GM23338 (cell line): Measurements from ENCODE around the gene MEF2D. TPM values are rescaled to one million over a fixed set of nuclear protein-coding genes. Genes with fewer than 3 reads are reported as not detected.

Source experiments
- ATAC-seq: fragments of 200-7000 bp; cut with Tn5 transposase; 3 replicates; pipeline ENCODE4 v1.9.1; 2020
- DNase-seq: peaks from one replicate; pipeline ENCODE4 v3.0.0-alpha.2; 2015; ENCODE audit warnings: low spot score
- H2AFZ ChIP-seq: fragments of 200-600 bp; sonication (generic); 2 replicates; pipeline ENCODE4 v1.8.0; 2016; ENCODE audit warnings: antibody characterized with exemption, mild to moderate bottlenecking, moderate library complexity
- H3F3A ChIP-seq: fragments of 200-600 bp; sonication (generic); replicated peaks from 2 replicates; pipeline ENCODE4 v1.8.0; 2017; ENCODE audit warnings: antibody characterized with exemption, mixed run types, low read depth
- H3K27ac ChIP-seq: fragments of 200-600 bp; sonication (generic); 2 replicates; pipeline ENCODE4 v1.6.1; 2016; ENCODE audit warnings: low read depth
- H3K27me3 ChIP-seq: fragments of 200-600 bp; sonication (generic); 2 replicates; pipeline ENCODE4 v1.8.0; 2016; ENCODE audit warnings: mild to moderate bottlenecking, mixed run types, moderate library complexity; ENCODE audit not compliant: insufficient read depth
- H3K36me3 ChIP-seq: fragments of 200-600 bp; sonication (generic); 2 replicates; pipeline ENCODE4 v1.8.0; 2016; ENCODE audit warnings: mild to moderate bottlenecking; ENCODE audit not compliant: insufficient read depth
- H3K4me1 ChIP-seq: fragments of 200-600 bp; sonication (generic); 2 replicates; pipeline ENCODE4 v1.8.0; 2016; ENCODE audit warnings: mild to moderate bottlenecking, moderate library complexity; ENCODE audit not compliant: insufficient read depth
- H3K4me2 ChIP-seq: fragments of 200-600 bp; sonication (generic); 2 replicates; pipeline ENCODE4 v1.7.1; 2017; ENCODE audit warnings: mixed run types
- H3K4me3 ChIP-seq: fragments of 200-600 bp; sonication (generic); 2 replicates; pipeline ENCODE4 v1.6.1; 2016; ENCODE audit warnings: mixed run types
- H3K79me2 ChIP-seq: fragments of 200-600 bp; sonication (generic); replicated peaks from 2 replicates; pipeline ENCODE4 v1.8.0; 2017; ENCODE audit warnings: mild to moderate bottlenecking; ENCODE audit not compliant: insufficient read depth
- H3K9me2 ChIP-seq: fragments of 200-600 bp; sonication (generic); 2 replicates; pipeline ENCODE4 v1.8.0; 2017; ENCODE audit not compliant: insufficient read depth
- H4K20me1 ChIP-seq: fragments of 200-600 bp; sonication (generic); replicated peaks from 2 replicates; pipeline ENCODE4 v1.8.0; 2017; ENCODE audit warnings: mild to moderate bottlenecking; ENCODE audit not compliant: insufficient read depth
- H3K27ac Mint-ChIP-seq: 2 replicates; pipeline ENCODE4 v1.8.0; 2020; ENCODE audit warnings: inconsistent platforms, mild to moderate bottlenecking, moderate library complexity, mixed read lengths
- H3K27me3 Mint-ChIP-seq: 3 replicates; pipeline ENCODE4 v1.8.0; 2022; ENCODE audit warnings: low read depth, mild to moderate bottlenecking, moderate library complexity, mixed read lengths, inconsistent platforms; ENCODE audit not compliant: insufficient read depth, poor library complexity
- H3K36me3 Mint-ChIP-seq: 3 replicates; pipeline ENCODE4 v1.8.0; 2021; ENCODE audit warnings: low read depth, mild to moderate bottlenecking, inconsistent platforms, moderate library complexity, mixed read lengths
- H3K4me1 Mint-ChIP-seq: 3 replicates; pipeline ENCODE4 v1.8.0; 2020; ENCODE audit warnings: mild to moderate bottlenecking, inconsistent platforms, mixed read lengths
- H3K4me3 Mint-ChIP-seq: 3 replicates; pipeline ENCODE4 v1.8.0; 2021; ENCODE audit warnings: moderate library complexity, mild to moderate bottlenecking, inconsistent platforms, mixed read lengths
- H3K9me3 Mint-ChIP-seq: 3 replicates; pipeline ENCODE4 v1.8.0; 2020; ENCODE audit warnings: moderate library complexity, mild to moderate bottlenecking, inconsistent platforms, mixed read lengths
- CREB1 ChIP-seq: fragments of 250-450 bp; sonication (Bioruptor Pico); IDR thresholded peaks from 2 replicates; pipeline ENCODE4 v1.5.0; 2020; ENCODE audit warnings: low read depth, mild to moderate bottlenecking, moderate library complexity
- EZH2 ChIP-seq: fragments of 200-600 bp; sonication (generic); IDR thresholded peaks from one replicate; pipeline ENCODE4 v1.8.0; 2017; ENCODE audit warnings: antibody characterized with exemption, mild to moderate bottlenecking, low read depth; ENCODE audit not compliant: unreplicated experiment
- EZH2phosphoT487 ChIP-seq: fragments of 200-600 bp; sonication (generic); IDR thresholded peaks from one replicate; pipeline ENCODE4 v1.8.1; 2018; ENCODE audit warnings: antibody characterized with exemption; ENCODE audit not compliant: unreplicated experiment
- JUNB ChIP-seq: IDR thresholded peaks from one replicate; pipeline ENCODE4 v1.6.1; 2016; ENCODE audit warnings: antibody characterized with exemption; ENCODE audit not compliant: unreplicated experiment
- NANOG ChIP-seq: IDR thresholded peaks from 2 replicates; pipeline ENCODE4 v1.6.1; 2016; ENCODE audit warnings: antibody characterized with exemption, borderline replicate concordance
- POLR2AphosphoS5 ChIP-seq: IDR thresholded peaks from 2 replicates; pipeline ENCODE4 v1.6.1; 2016; ENCODE audit warnings: antibody characterized with exemption, low read depth
- STAT1 ChIP-seq: IDR thresholded peaks from one replicate; pipeline ENCODE4 v1.6.1; 2016; ENCODE audit warnings: antibody characterized with exemption; ENCODE audit not compliant: unreplicated experiment
- ZNF114 ChIP-seq: fragments of 250-450 bp; sonication (Bioruptor Pico); IDR thresholded peaks from 2 replicates; pipeline ENCODE4 v1.5.0; 2020; ENCODE audit warnings: mild to moderate bottlenecking, moderate library complexity
- ZNF331 ChIP-seq: fragments of 250-450 bp; sonication (Bioruptor Pico); IDR thresholded peaks from 2 replicates; pipeline ENCODE4 v1.5.0; 2020; ENCODE audit warnings: low read depth, mild to moderate bottlenecking, moderate library complexity
- ZNF462 ChIP-seq: fragments of 250-450 bp; sonication (Bioruptor Pico); IDR thresholded peaks from 2 replicates; pipeline ENCODE4 v1.5.0; 2020; ENCODE audit warnings: mild to moderate bottlenecking, moderate library complexity
- polyA plus RNA-seq: library from polyadenylated mRNA; unstranded; fragments of >200 nt; fragmentation: Nextera tagmentation; extraction: Ambion mirVana; gene quantifications from 2 replicates; pipeline ENCODE4 v1.2.1, GENCODE V29; 2016
- total RNA-seq: library from RNA; depleted of rRNA; stranded (reverse); fragments of >200 nt; shearing (Covaris generic); gene quantifications from 2 replicates; pipeline ENCODE4 v1.2.3, GENCODE V29; 2014
- TF ChIP-seq, protein P1 (sequence below), 2 experiments: fragments of 200-600 bp in 1 of 2; sonication (generic) in 1 of 2; conservative IDR thresholded peaks; 2 replicates each; pipeline versions ENCODE4 v1.5.1 to v1.6.1; 2016 to 2017; ENCODE audit warnings: antibody characterized with exemption in 2 of 2, low read depth in 2 of 2, mild to moderate bottlenecking in 2 of 2, moderate library complexity in 1 of 2
- TF ChIP-seq, protein P2 (sequence below): IDR thresholded peaks from 2 replicates; pipeline ENCODE4 v1.6.1; 2016; ENCODE audit warnings: antibody characterized with exemption
- TF ChIP-seq, protein P3 (sequence below): IDR thresholded peaks from one replicate; pipeline ENCODE4 v1.6.1; 2018; ENCODE audit warnings: antibody characterized with exemption; ENCODE audit not compliant: unreplicated experiment

MEF2D gene
- total and polyA plus RNA-seq, 2 experiments from 2014 or later = 10.6 to 15.5 TPM

GRCh38 chr1:156416993-156417392 lies 83.6 kb downstream of the MEF2D start:
- ATAC-seq = no peak
- Histone ChIP-seq H3F3A (peaks cover 22% of the 10 kb centered on the region; the same call in 1 of the 2 replicates), H3K36me3 (no peaks in the 10 kb centered on the region; the same call in 1 of the 2 replicates), H3K4me2 (no peak overlapping the region), H3K79me2 (no peaks in the 10 kb centered on the region), H2AFZ (no peak overlapping the region), H4K20me1 (peaks cover 9% of the 10 kb centered on the region; the same call in 1 of the 2 replicates), H3K9me2 (0 out of 2 replicates have a peak, but pooled peaks cover 7% of the 10 kb centered on the region), H3K27ac (no peak overlapping the region), H3K4me1 (peaks cover 34% of the 10 kb centered on the region), H3K4me3 (no peak overlapping the region), H3K27me3 (peaks cover 65% of the 10 kb centered on the region)
- Mint-ChIP-seq H3K4me3 (no peak overlapping the region), H3K27me3 (peaks cover 48% of the 10 kb centered on the region), H3K36me3 (no peaks in the 10 kb centered on the region), H3K27ac (no peak overlapping the region), H3K4me1 (peaks cover 40% of the 10 kb centered on the region), H3K9me3 (no peaks in the 10 kb centered on the region)
- TF ChIP-seq ZNF331 = no peak
- TF ChIP-seq EZH2phosphoT487 = no peak
- no peak for TF ChIP-seq JUNB
- no peak for TF ChIP-seq CREB1 (CRISPR knock-in tag)
- TF ChIP-seq ZNF462 = no peak
- no peak for TF ChIP-seq ZNF114
- TF ChIP-seq, protein P1, sequence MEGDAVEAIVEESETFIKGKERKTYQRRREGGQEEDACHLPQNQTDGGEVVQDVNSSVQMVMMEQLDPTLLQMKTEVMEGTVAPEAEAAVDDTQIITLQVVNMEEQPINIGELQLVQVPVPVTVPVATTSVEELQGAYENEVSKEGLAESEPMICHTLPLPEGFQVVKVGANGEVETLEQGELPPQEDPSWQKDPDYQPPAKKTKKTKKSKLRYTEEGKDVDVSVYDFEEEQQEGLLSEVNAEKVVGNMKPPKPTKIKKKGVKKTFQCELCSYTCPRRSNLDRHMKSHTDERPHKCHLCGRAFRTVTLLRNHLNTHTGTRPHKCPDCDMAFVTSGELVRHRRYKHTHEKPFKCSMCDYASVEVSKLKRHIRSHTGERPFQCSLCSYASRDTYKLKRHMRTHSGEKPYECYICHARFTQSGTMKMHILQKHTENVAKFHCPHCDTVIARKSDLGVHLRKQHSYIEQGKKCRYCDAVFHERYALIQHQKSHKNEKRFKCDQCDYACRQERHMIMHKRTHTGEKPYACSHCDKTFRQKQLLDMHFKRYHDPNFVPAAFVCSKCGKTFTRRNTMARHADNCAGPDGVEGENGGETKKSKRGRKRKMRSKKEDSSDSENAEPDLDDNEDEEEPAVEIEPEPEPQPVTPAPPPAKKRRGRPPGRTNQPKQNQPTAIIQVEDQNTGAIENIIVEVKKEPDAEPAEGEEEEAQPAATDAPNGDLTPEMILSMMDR (conservative IDR thresholded peaks at IDR 0.05; ENCODE audit: low read depth in 2 of 2) = no peak
- TF ChIP-seq, protein P2, sequence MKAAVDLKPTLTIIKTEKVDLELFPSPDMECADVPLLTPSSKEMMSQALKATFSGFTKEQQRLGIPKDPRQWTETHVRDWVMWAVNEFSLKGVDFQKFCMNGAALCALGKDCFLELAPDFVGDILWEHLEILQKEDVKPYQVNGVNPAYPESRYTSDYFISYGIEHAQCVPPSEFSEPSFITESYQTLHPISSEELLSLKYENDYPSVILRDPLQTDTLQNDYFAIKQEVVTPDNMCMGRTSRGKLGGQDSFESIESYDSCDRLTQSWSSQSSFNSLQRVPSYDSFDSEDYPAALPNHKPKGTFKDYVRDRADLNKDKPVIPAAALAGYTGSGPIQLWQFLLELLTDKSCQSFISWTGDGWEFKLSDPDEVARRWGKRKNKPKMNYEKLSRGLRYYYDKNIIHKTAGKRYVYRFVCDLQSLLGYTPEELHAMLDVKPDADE = no peak
- no peak for TF ChIP-seq EZH2
- TF ChIP-seq, protein P3, sequence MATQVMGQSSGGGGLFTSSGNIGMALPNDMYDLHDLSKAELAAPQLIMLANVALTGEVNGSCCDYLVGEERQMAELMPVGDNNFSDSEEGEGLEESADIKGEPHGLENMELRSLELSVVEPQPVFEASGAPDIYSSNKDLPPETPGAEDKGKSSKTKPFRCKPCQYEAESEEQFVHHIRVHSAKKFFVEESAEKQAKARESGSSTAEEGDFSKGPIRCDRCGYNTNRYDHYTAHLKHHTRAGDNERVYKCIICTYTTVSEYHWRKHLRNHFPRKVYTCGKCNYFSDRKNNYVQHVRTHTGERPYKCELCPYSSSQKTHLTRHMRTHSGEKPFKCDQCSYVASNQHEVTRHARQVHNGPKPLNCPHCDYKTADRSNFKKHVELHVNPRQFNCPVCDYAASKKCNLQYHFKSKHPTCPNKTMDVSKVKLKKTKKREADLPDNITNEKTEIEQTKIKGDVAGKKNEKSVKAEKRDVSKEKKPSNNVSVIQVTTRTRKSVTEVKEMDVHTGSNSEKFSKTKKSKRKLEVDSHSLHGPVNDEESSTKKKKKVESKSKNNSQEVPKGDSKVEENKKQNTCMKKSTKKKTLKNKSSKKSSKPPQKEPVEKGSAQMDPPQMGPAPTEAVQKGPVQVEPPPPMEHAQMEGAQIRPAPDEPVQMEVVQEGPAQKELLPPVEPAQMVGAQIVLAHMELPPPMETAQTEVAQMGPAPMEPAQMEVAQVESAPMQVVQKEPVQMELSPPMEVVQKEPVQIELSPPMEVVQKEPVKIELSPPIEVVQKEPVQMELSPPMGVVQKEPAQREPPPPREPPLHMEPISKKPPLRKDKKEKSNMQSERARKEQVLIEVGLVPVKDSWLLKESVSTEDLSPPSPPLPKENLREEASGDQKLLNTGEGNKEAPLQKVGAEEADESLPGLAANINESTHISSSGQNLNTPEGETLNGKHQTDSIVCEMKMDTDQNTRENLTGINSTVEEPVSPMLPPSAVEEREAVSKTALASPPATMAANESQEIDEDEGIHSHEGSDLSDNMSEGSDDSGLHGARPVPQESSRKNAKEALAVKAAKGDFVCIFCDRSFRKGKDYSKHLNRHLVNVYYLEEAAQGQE = no peak
- TF ChIP-seq NANOG = no peak
- TF ChIP-seq STAT1 = no peak
- no peak for TF ChIP-seq POLR2AphosphoS5
- no peak for DNase-seq
